ENCODE measurements around the gene KLHL11. TPM values are rescaled to one million over a fixed set of nuclear protein-coding genes. Genes with fewer than 3 reads are reported as not detected.

Gene KLHL11
- total and polyA plus RNA-seq, 2 donors (not counting 1 experiment from before 2014, with no cell fraction given): 8.7 to 24.4 TPM

- Histone ChIP-seq H3K36me3 (ENCODE audit: control insufficient read depth, insufficient read depth, low read length) (peaks cover 12% of the 10 kb centered on the region), H2AFZ (ENCODE audit: low read length) (peak overlapping the region; percentile 57), H3K4me2 (ENCODE audit: extremely low read depth, insufficient read depth, low read length) (peak overlapping the region; percentile 91), H3K9me3 (ENCODE audit: control insufficient read depth, insufficient read depth, low read depth, low read length) (no peaks in the 10 kb centered on the region), H3K27ac (ENCODE audit: insufficient read depth, low read length) (peak overlapping the region; percentile 77), H3K27me3 (ENCODE audit: control insufficient read depth, insufficient read depth, low read length) (no peaks in the 10 kb centered on the region), H3K9ac (ENCODE audit: insufficient read depth, low read length) (peak overlapping the region; percentile 71), H3K4me1 (ENCODE audit: control insufficient read depth, extremely low read depth, insufficient read depth, low read length) (peaks cover 14% of the 10 kb centered on the region), H3K4me3 (replicated peaks in 1 of 4; ENCODE audit: control extremely low read depth in 1 of 4, insufficient read depth in 1 of 4, low read depth in 3 of 4, low read length in 4 of 4) (peak overlapping the region; percentile 89 to 99 (median 94)), H4K20me1 (ENCODE audit: control insufficient read depth, extremely low read depth, insufficient read depth, low read length) (no peaks in the 10 kb centered on the region), H3K79me2 (ENCODE audit: control insufficient read depth, insufficient read depth, low read length) (peaks cover 47% of the 10 kb centered on the region)
- no peak for TF ChIP-seq EZH2 (IDR thresholded peaks at IDR 0.05; ENCODE audit: low read length, missing control alignments)
- TF ChIP-seq, protein P1, sequence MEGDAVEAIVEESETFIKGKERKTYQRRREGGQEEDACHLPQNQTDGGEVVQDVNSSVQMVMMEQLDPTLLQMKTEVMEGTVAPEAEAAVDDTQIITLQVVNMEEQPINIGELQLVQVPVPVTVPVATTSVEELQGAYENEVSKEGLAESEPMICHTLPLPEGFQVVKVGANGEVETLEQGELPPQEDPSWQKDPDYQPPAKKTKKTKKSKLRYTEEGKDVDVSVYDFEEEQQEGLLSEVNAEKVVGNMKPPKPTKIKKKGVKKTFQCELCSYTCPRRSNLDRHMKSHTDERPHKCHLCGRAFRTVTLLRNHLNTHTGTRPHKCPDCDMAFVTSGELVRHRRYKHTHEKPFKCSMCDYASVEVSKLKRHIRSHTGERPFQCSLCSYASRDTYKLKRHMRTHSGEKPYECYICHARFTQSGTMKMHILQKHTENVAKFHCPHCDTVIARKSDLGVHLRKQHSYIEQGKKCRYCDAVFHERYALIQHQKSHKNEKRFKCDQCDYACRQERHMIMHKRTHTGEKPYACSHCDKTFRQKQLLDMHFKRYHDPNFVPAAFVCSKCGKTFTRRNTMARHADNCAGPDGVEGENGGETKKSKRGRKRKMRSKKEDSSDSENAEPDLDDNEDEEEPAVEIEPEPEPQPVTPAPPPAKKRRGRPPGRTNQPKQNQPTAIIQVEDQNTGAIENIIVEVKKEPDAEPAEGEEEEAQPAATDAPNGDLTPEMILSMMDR (conservative IDR thresholded peaks at IDR 0.05 in 1 of 2, IDR thresholded peaks at IDR 0.05 in 1 of 2; ENCODE audit: low read depth in 1 of 2, low read length in 2 of 2): no peak
- no peak for DNase-seq (ENCODE audit: low read depth in 2 of 2)
Measured at GRCh38 chr17:41813152-41813680, 52.0 kb downstream of the KLHL11 start.

GRCh38 chr17:41812381-41813151, 52.7 kb downstream of the KLHL11 start, which contains the start of gene FKBP10:
FKBP10 (plus strand) TSS chr17:41813004; CDS start chr17:41813035, 31 bp downstream.
- H3K27me3 ChIP-seq (ENCODE audit: control insufficient read depth, insufficient read depth, low read length): no peaks in the 10 kb centered on the region
- peak within 1 kb of the TSS; percentile 98 for H2AFZ ChIP-seq (ENCODE audit: low read length)
- DNase-seq (ENCODE audit: low read depth in 2 of 2): peak; percentile 91 to 92
- H4K20me1 ChIP-seq (ENCODE audit: control insufficient read depth, extremely low read depth, insufficient read depth, low read length): no peaks in the 10 kb centered on the region
- peaks cover 9% of the 10 kb centered on the region for H3K36me3 ChIP-seq (ENCODE audit: control insufficient read depth, insufficient read depth, low read length)
- H3K4me2 ChIP-seq (ENCODE audit: extremely low read depth, insufficient read depth, low read length): peak within 1 kb of the TSS; percentile 98
- H3K9me3 ChIP-seq (ENCODE audit: control insufficient read depth, insufficient read depth, low read depth, low read length): no peaks in the 10 kb centered on the region
- H3K27ac ChIP-seq (ENCODE audit: insufficient read depth, low read length): peak within 1 kb of the TSS; percentile 77
- peak within 1 kb of the TSS; percentile 71 for H3K9ac ChIP-seq (ENCODE audit: insufficient read depth, low read length)
- H3K4me3 ChIP-seq (replicated peaks in 1 of 4; ENCODE audit: control extremely low read depth in 1 of 4, insufficient read depth in 1 of 4, low read depth in 3 of 4, low read length in 4 of 4): peak within 1 kb of the TSS; percentile 89 to 99 (median 94)
- H3K79me2 ChIP-seq (ENCODE audit: control insufficient read depth, insufficient read depth, low read length): peaks cover 47% of the 10 kb centered on the region
- TF ChIP-seq EZH2 (IDR thresholded peaks at IDR 0.05; ENCODE audit: low read length, missing control alignments): no peak
- TF ChIP-seq, protein P1 (conservative IDR thresholded peaks at IDR 0.05 in 1 of 2, IDR thresholded peaks at IDR 0.05 in 1 of 2; ENCODE audit: low read depth in 1 of 2, low read length in 2 of 2): no peak
- H3K4me1 ChIP-seq (ENCODE audit: control insufficient read depth, extremely low read depth, insufficient read depth, low read length): peaks cover 14% of the 10 kb centered on the region

- no peaks in the 10 kb centered on the region for H4K20me1 ChIP-seq (ENCODE audit: control insufficient read depth, extremely low read depth, insufficient read depth, low read length)
- no peak for TF ChIP-seq EZH2 (IDR thresholded peaks at IDR 0.05; ENCODE audit: low read length, missing control alignments)
- TF ChIP-seq, protein P1 (conservative IDR thresholded peaks at IDR 0.05 in 1 of 2, IDR thresholded peaks at IDR 0.05 in 1 of 2; ENCODE audit: low read depth in 1 of 2, low read length in 2 of 2): peak; percentile 49 to 58
Measured at GRCh38 chr17:41811549-41812380, 53.5 kb downstream of the KLHL11 start, which contains the start of gene P3H4. P3H4 (minus strand) TSS chr17:41811949; CDS start chr17:41811915, 34 bp downstream.

More at GRCh38 chr17:41811549-41812380, 53.5 kb downstream of the KLHL11 start, which contains the start of gene P3H4:
- H3K27me3 ChIP-seq (ENCODE audit: control insufficient read depth, insufficient read depth, low read length): no peaks in the 10 kb centered on the region
- peak within 1 kb of the TSS; percentile 98 for H2AFZ ChIP-seq (ENCODE audit: low read length)
- H3K27ac ChIP-seq (ENCODE audit: insufficient read depth, low read length): peak within 1 kb of the TSS; percentile 77
- peaks cover 8% of the 10 kb centered on the region for H3K36me3 ChIP-seq (ENCODE audit: control insufficient read depth, insufficient read depth, low read length)
- H3K4me2 ChIP-seq (ENCODE audit: extremely low read depth, insufficient read depth, low read length): peak within 1 kb of the TSS; percentile 98
- peak within 1 kb of the TSS; percentile 89 to 99 (median 94) for H3K4me3 ChIP-seq (replicated peaks in 1 of 4; ENCODE audit: control extremely low read depth in 1 of 4, insufficient read depth in 1 of 4, low read depth in 3 of 4, low read length in 4 of 4)
- H3K9me3 ChIP-seq (ENCODE audit: control insufficient read depth, insufficient read depth, low read depth, low read length): no peaks in the 10 kb centered on the region
- peaks cover 43% of the 10 kb centered on the region for H3K79me2 ChIP-seq (ENCODE audit: control insufficient read depth, insufficient read depth, low read length)
- peak within 1 kb of the TSS; percentile 71 for H3K9ac ChIP-seq (ENCODE audit: insufficient read depth, low read length)
- peaks cover 14% of the 10 kb centered on the region for H3K4me1 ChIP-seq (ENCODE audit: control insufficient read depth, extremely low read depth, insufficient read depth, low read length)
- peak; percentile 80 to 81 for DNase-seq (ENCODE audit: low read depth in 2 of 2)
